Naive thymus-derived CD4-positive, alpha-beta T cell (primary cell): ENCODE results near the gene ENHO. TPM values are rescaled to one million over a fixed set of nuclear protein-coding genes. Genes with fewer than 3 reads are reported as not detected.

ENCODE experiments used
- ATAC-seq: fragments of 150-1000 bp; cut with Tn5 transposase; 2 replicates; pipeline ENCODE4 v1.10.0; 2021; ENCODE audit warnings: mild to moderate bottlenecking, moderate library complexity
- CTCF ChIA-PET: fragments of 350-600 bp; sonication (Branson Sonifier 250); formaldehyde crosslinking; loops from one replicate; lab custom pipeline; 2021; ENCODE audit warnings: antibody characterized with exemption; lab: Charles Lee
- POLR2A ChIA-PET: fragments of 350-600 bp; sonication (Branson Sonifier 250); formaldehyde crosslinking; loops from one replicate; lab custom pipeline; 2021; ENCODE audit warnings: antibody characterized with exemption, inconsistent platforms; lab: Charles Lee
- DNase-seq, 9 donors: peaks; one replicate each; pipeline versions ENCODE4 v3.0.0 to v3.0.0-alpha.2; 2020 to 2022; ENCODE audit warnings: mixed read lengths in 1 of 9
- H3K27ac ChIP-seq: one replicate; pipeline ENCODE4 v1.7.0; 2013; ENCODE audit warnings: mild to moderate bottlenecking, low read depth, low read length, moderate library complexity
- H3K27me3 ChIP-seq, 2 donors: one replicate each; pipeline ENCODE4 v1.7.0; 2013; ENCODE audit warnings: low read length in 2 of 2, mild to moderate bottlenecking in 2 of 2, moderate library complexity in 2 of 2; ENCODE audit not compliant: control insufficient read depth in 2 of 2, insufficient read depth in 2 of 2
- H3K36me3 ChIP-seq, 3 experiments: 1 replicate in 2 of 3; 2 replicates in 1 of 3; pipeline ENCODE4 v1.7.0; 2013; ENCODE audit warnings: low read length in 3 of 3, mild to moderate bottlenecking in 3 of 3, moderate library complexity in 1 of 3; ENCODE audit not compliant: insufficient read depth in 3 of 3, control insufficient read depth in 2 of 3
- H3K4me1 ChIP-seq, 2 donors: one replicate each; pipeline ENCODE4 v1.7.0; 2013; ENCODE audit warnings: low read length in 2 of 2, mild to moderate bottlenecking in 2 of 2, moderate library complexity in 1 of 2; ENCODE audit not compliant: control insufficient read depth in 2 of 2, insufficient read depth in 2 of 2
- H3K4me3 ChIP-seq: 2 replicates; pipeline ENCODE4 v1.7.0; 2013; ENCODE audit warnings: mild to moderate bottlenecking, low read length
- H3K9me3 ChIP-seq, 3 experiments: 1 replicate in 2 of 3; 2 replicates in 1 of 3; pipeline ENCODE4 v1.7.0; 2013; ENCODE audit warnings: low read length in 3 of 3; ENCODE audit not compliant: control insufficient read depth in 2 of 3
- H3K27ac Mint-ChIP-seq, 9 donors: one replicate each; pipeline ENCODE4 v1.8.0; 2020 to 2022; ENCODE audit warnings: mixed read lengths in 9 of 9, mild to moderate bottlenecking in 8 of 9, moderate library complexity in 5 of 9, inconsistent platforms in 2 of 9
- H3K27me3 Mint-ChIP-seq, 5 donors: one replicate each; pipeline ENCODE4 v1.8.0; 2021 to 2022; ENCODE audit warnings: mixed read lengths in 5 of 5, mild to moderate bottlenecking in 1 of 5
- H3K36me3 Mint-ChIP-seq, 5 donors: one replicate each; pipeline ENCODE4 v1.8.0; 2020 to 2022; ENCODE audit warnings: mixed read lengths in 5 of 5, mild to moderate bottlenecking in 3 of 5, inconsistent platforms in 1 of 5
- H3K4me1 Mint-ChIP-seq, 7 donors: one replicate each; pipeline ENCODE4 v1.8.0; 2020 to 2022; ENCODE audit warnings: mixed read lengths in 7 of 7, mild to moderate bottlenecking in 3 of 7, inconsistent platforms in 1 of 7
- H3K4me3 Mint-ChIP-seq, 10 donors: one replicate each; pipeline ENCODE4 v1.8.0; 2020 to 2022; ENCODE audit warnings: mild to moderate bottlenecking in 10 of 10, mixed read lengths in 10 of 10, moderate library complexity in 6 of 10, inconsistent platforms in 2 of 10
- H3K9me3 Mint-ChIP-seq, 11 donors: one replicate each; pipeline ENCODE4 v1.8.0; 2020 to 2022; ENCODE audit warnings: mixed read lengths in 11 of 11, mild to moderate bottlenecking in 4 of 11, inconsistent platforms in 1 of 11, moderate library complexity in 1 of 11
- intact Hi-C, 2 donors: fragments of 100-400 bp; cut with micrococcal nuclease; formaldehyde crosslinking; loops; one replicate each; pipeline ENCODE4 v1.15.1; 2023
- polyA plus RNA-seq, 2 donors: library from polyadenylated mRNA; unstranded; fragments of 300-500 nt; fragmentation: Illumina TruSeq; gene quantifications; one replicate each; pipeline ENCODE4 v1.2.3, GENCODE V29; 2021
- total RNA-seq, 6 experiments: library from RNA in 5 of 6; stranded (reverse) in 5 of 6; gene quantifications; 1 replicate in 5 of 6; 2 replicates in 1 of 6; pipeline ENCODE4 v1.2.3 and lab custom pipeline; 2021 to 2026

Gene ENHO
- total and polyA plus RNA-seq, 7 experiments from 2014 or later = 0.21 to 1.9 (median 0.56) TPM; not detected in 4

- H3K36me3 ChIP-seq = no peaks in the 10 kb centered on the region
- CTCF ChIA-PET = no interaction called here
- peaks cover 0 to 6% (median 0%) of the 10 kb centered on the region in 3 experiments for H3K9me3 ChIP-seq
- H3K27ac ChIP-seq = no peak overlapping the region
- H3K27me3 Mint-ChIP-seq = peaks cover 22 to 48% (median 41%) of the 10 kb centered on the region in 5 donors
- DNase-seq = no peak
- H3K4me1 ChIP-seq = no peaks in the 10 kb centered on the region
- H3K27me3 ChIP-seq = no peaks in the 10 kb centered on the region
- POLR2A ChIA-PET = no interaction called here
- H3K4me3 Mint-ChIP-seq = no peak overlapping the region
- no peak overlapping the region for H3K27ac Mint-ChIP-seq
- no peaks in the 10 kb centered on the region for H3K4me1 Mint-ChIP-seq
- H3K36me3 Mint-ChIP-seq = peaks cover 0 to 4% (median 0%) of the 10 kb centered on the region in 5 donors
- intact Hi-C loops = no loop called here
- peaks cover 0 to 9% (median 0%) of the 10 kb centered on the region in 11 donors for H3K9me3 Mint-ChIP-seq
- no peak overlapping the region for H3K4me3 ChIP-seq
- ATAC-seq = no peak
These were observed 37.9 kb upstream of the ENHO start for GRCh38 chr9:34560599-34561214.

GRCh38 chr9:34559624-34560455 is 37.0 kb upstream of the ENHO start:
- Mint-ChIP-seq H3K27me3 (peaks cover 22 to 45% (median 34%) of the 10 kb centered on the region in 5 donors), H3K27ac (no peak overlapping the region), H3K36me3 (peaks cover 0 to 4% (median 0%) of the 10 kb centered on the region in 5 donors), H3K9me3 (peaks cover 0 to 9% (median 0%) of the 10 kb centered on the region in 11 donors), H3K4me1 (no peaks in the 10 kb centered on the region), H3K4me3 (no peak overlapping the region)
- Histone ChIP-seq H3K4me3 (no peak overlapping the region), H3K36me3 (no peaks in the 10 kb centered on the region), H3K27ac (no peak overlapping the region), H3K27me3 (no peaks in the 10 kb centered on the region), H3K9me3 (peaks cover 0 to 6% (median 0%) of the 10 kb centered on the region in 3 experiments), H3K4me1 (no peaks in the 10 kb centered on the region)
- ATAC-seq (no peak), DNase-seq (no peak)
- intact Hi-C loops = no loop called here
- ChIA-PET POLR2A (no interaction called here), CTCF (no interaction called here)

- H3K4me1 Mint-ChIP-seq = no peaks in the 10 kb centered on the region
- Histone ChIP-seq H3K4me3 (no peak overlapping the region), H3K9me3 (peaks cover 0 to 6% (median 0%) of the 10 kb centered on the region in 3 experiments), H3K27ac (no peak overlapping the region), H3K4me1 (no peaks in the 10 kb centered on the region), H3K36me3 (no peaks in the 10 kb centered on the region), H3K27me3 (no peaks in the 10 kb centered on the region)
- no peak overlapping the region for H3K27ac Mint-ChIP-seq
- peaks cover 0 to 4% (median 0%) of the 10 kb centered on the region in 5 donors for H3K36me3 Mint-ChIP-seq
- POLR2A ChIA-PET = no interaction called here
- intact Hi-C loops = no loop called here
- peaks cover 20 to 37% (median 33%) of the 10 kb centered on the region in 5 donors for H3K27me3 Mint-ChIP-seq
- no peak for ATAC-seq
- H3K4me3 Mint-ChIP-seq = no peak overlapping the region
- CTCF ChIA-PET = interaction anchor here (1.0 kb wide), 1 partner anchor 11 kb away, joined by 3 read pairs; no protein-coding TSS in a partner anchor
- DNase-seq = no peak
- peaks cover 0 to 9% (median 0%) of the 10 kb centered on the region in 11 donors for H3K9me3 Mint-ChIP-seq
These were observed 36.3 kb upstream of the ENHO start for GRCh38 chr9:34558919-34559623.

- intact Hi-C loops = no loop called here
- peaks cover 0 to 6% (median 0%) of the 10 kb centered on the region in 3 experiments for H3K9me3 ChIP-seq
- DNase-seq = no peak
- Mint-ChIP-seq H3K4me3 (no peak overlapping the region), H3K9me3 (peaks cover 0 to 9% (median 0%) of the 10 kb centered on the region in 11 donors), H3K27me3 (peaks cover 16 to 31% (median 25%) of the 10 kb centered on the region in 5 donors), H3K4me1 (no peaks in the 10 kb centered on the region), H3K27ac (no peak overlapping the region), H3K36me3 (peaks cover 0 to 4% (median 0%) of the 10 kb centered on the region in 5 donors)
- H3K27me3 ChIP-seq = no peaks in the 10 kb centered on the region
- ChIA-PET CTCF (interaction anchor here (1.0 kb wide), 1 partner anchor 11 kb away, joined by 3 read pairs; no protein-coding TSS in a partner anchor), POLR2A (no interaction called here)
- H3K4me3 ChIP-seq = no peak overlapping the region
- ATAC-seq = no peak
- no peak overlapping the region for H3K27ac ChIP-seq
- no peaks in the 10 kb centered on the region for H3K36me3 ChIP-seq
- H3K4me1 ChIP-seq = no peaks in the 10 kb centered on the region
These were observed 35.6 kb upstream of the ENHO start for GRCh38 chr9:34558364-34558763.

- H3K9me3 Mint-ChIP-seq = peaks cover 0 to 6% (median 0%) of the 10 kb centered on the region in 11 donors
- H3K27ac Mint-ChIP-seq = no peak overlapping the region
- peaks cover 14 to 31% (median 27%) of the 10 kb centered on the region in 5 donors for H3K27me3 Mint-ChIP-seq
- POLR2A ChIA-PET = no interaction called here
- intact Hi-C loops = no loop called here
- H3K4me3 ChIP-seq = no peak overlapping the region
- no peaks in the 10 kb centered on the region for H3K4me1 ChIP-seq
- DNase-seq (no peak), ATAC-seq (no peak)
- H3K36me3 ChIP-seq = no peaks in the 10 kb centered on the region
- CTCF ChIA-PET = no interaction called here
- H3K4me3 Mint-ChIP-seq = no peak overlapping the region
- no peak overlapping the region for H3K27ac ChIP-seq
- no peaks in the 10 kb centered on the region for H3K27me3 ChIP-seq
- H3K4me1 Mint-ChIP-seq = no peaks in the 10 kb centered on the region
- peaks cover 0 to 6% (median 0%) of the 10 kb centered on the region in 3 experiments for H3K9me3 ChIP-seq
- H3K36me3 Mint-ChIP-seq = peaks cover 0 to 4% (median 0%) of the 10 kb centered on the region in 5 donors
These were observed 34.9 kb upstream of the ENHO start for GRCh38 chr9:34557426-34558321.

- POLR2A ChIA-PET = no interaction called here
- CTCF ChIA-PET = no interaction called here
- ATAC-seq (no peak), DNase-seq (no peak)
- Histone ChIP-seq H3K36me3 (no peaks in the 10 kb centered on the region), H3K4me1 (no peaks in the 10 kb centered on the region), H3K27ac (no peak overlapping the region), H3K4me3 (no peak overlapping the region), H3K9me3 (peaks cover 0 to 2% (median 0%) of the 10 kb centered on the region in 3 experiments), H3K27me3 (no peaks in the 10 kb centered on the region)
- no peaks in the 10 kb centered on the region for H3K4me1 Mint-ChIP-seq
- H3K27ac Mint-ChIP-seq = no peak overlapping the region
- intact Hi-C loops = no loop called here
- H3K4me3 Mint-ChIP-seq = no peak overlapping the region
- peaks cover 14 to 31% (median 26%) of the 10 kb centered on the region in 5 donors for H3K27me3 Mint-ChIP-seq
- H3K9me3 Mint-ChIP-seq = no peaks in the 10 kb centered on the region
- peaks cover 0 to 4% (median 0%) of the 10 kb centered on the region in 5 donors for H3K36me3 Mint-ChIP-seq
These were observed 34.2 kb upstream of the ENHO start for GRCh38 chr9:34556949-34557348.
